ENCODE results near the gene HS6ST3. TPM values are rescaled to one million over a fixed set of nuclear protein-coding genes. Genes with fewer than 3 reads are reported as not detected.

HS6ST3 gene
- total and polyA plus RNA-seq, 12 donors: 2.1 to 27.1 (median 6.2) TPM

GRCh38 chr13:96179309-96179708 is 89.4 kb downstream of the HS6ST3 start:
- Histone ChIP-seq H3K27me3 (no peaks in the 10 kb centered on the region), H3K27ac (no peak overlapping the region), H3K9me3 (replicated peaks in 1 of 3) (no peaks in the 10 kb centered on the region), H3K36me3 (replicated peaks in 1 of 2) (no peaks in the 10 kb centered on the region), H3K4me3 (no peak overlapping the region), H3K4me1 (replicated peaks in 1 of 2) (peaks cover 7 to 20% of the 10 kb centered on the region in 2 donors)
- 86 to 88% (median 87%) methylated on average over 5 of the region's 5 CpGs for WGBS, 4 donors
- DNase-seq: no peak
- intact Hi-C loops (cut with DNase I): no loop called here
- no peak for TF ChIP-seq CTCF (IDR thresholded peaks at IDR 0.05)
- TF ChIP-seq POLR2A (IDR thresholded peaks at IDR 0.05): no peak

DNA sequence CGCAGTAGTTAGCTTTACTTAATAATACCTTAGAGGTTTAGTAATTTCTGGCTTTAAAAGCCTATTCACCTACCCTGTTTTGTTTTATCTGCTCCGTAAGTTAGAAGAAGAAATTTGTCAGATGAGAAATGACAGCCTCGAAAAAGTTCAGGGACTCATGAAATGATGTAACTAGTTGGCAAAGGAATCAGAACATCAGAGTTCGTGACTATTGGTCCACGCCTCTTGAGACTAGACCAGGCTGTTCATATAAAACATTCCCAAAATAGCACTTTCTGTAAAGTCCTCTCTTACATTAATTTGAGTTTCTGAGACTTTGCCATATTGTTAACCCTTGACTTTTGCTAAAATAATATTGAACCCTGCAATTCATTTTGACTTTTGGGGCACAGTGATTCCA is 92.0 kb downstream of the HS6ST3 start:
- intact Hi-C loops (cut with DNase I): no loop called here
- peak overlapping the region in 4 of 5 donors; percentile 61 to 80 (median 73) for H3K27ac ChIP-seq
- H3K4me1 ChIP-seq (replicated peaks in 1 of 2): peaks cover 7 to 20% of the 10 kb centered on the region in 2 donors
- H3K4me3 ChIP-seq: no peak overlapping the region
- no peaks in the 10 kb centered on the region for H3K9me3 ChIP-seq (replicated peaks in 1 of 3)
- WGBS, 4 donors: 28 to 33% (median 30%) methylated on average over 5 of the region's 5 CpGs
- H3K36me3 ChIP-seq (replicated peaks in 1 of 2): no peaks in the 10 kb centered on the region
- no peaks in the 10 kb centered on the region for H3K27me3 ChIP-seq
- DNase-seq: peak in 6 of 7 donors; percentile 27 to 60 (median 44)
- no peak for TF ChIP-seq CTCF (IDR thresholded peaks at IDR 0.05)
- peak in 1 of 2 donors; percentile 29 for TF ChIP-seq POLR2A (IDR thresholded peaks at IDR 0.05)

- H3K4me3 ChIP-seq: no peak overlapping the region
- intact Hi-C loops (cut with DNase I): no loop called here
- WGBS, 4 donors: 88 to 92% (median 91%) methylated on average over 6 of the region's 6 CpGs
These were observed 95.9 kb downstream of the HS6ST3 start for GRCh38 chr13:96185818-96186217.

GRCh38 chr13:96191367-96191766 is 101.5 kb downstream of the HS6ST3 start:
- 66 to 78% (median 71%) methylated on average over 3 of the region's 3 CpGs for WGBS, 4 donors
- no peak overlapping the region for H3K27ac ChIP-seq
- intact Hi-C loops (cut with DNase I): no loop called here

More at GRCh38 chr13:96185818-96186217, 95.9 kb downstream of the HS6ST3 start:
- H3K4me1 ChIP-seq (replicated peaks in 1 of 2): peaks cover 7 to 20% of the 10 kb centered on the region in 2 donors
- H3K36me3 ChIP-seq (replicated peaks in 1 of 2): no peaks in the 10 kb centered on the region
- H3K27ac ChIP-seq: no peak overlapping the region
- H3K27me3 ChIP-seq: no peaks in the 10 kb centered on the region
- H3K9me3 ChIP-seq (replicated peaks in 1 of 3): no peaks in the 10 kb centered on the region
- no peak for TF ChIP-seq POLR2A (IDR thresholded peaks at IDR 0.05)
- TF ChIP-seq CTCF (IDR thresholded peaks at IDR 0.05): no peak
- no peak for DNase-seq

More at GRCh38 chr13:96191367-96191766, 101.5 kb downstream of the HS6ST3 start:
- Histone ChIP-seq H3K36me3 (replicated peaks in 1 of 2) (no peaks in the 10 kb centered on the region), H3K9me3 (replicated peaks in 1 of 3) (no peaks in the 10 kb centered on the region), H3K4me3 (no peak overlapping the region), H3K27me3 (no peaks in the 10 kb centered on the region), H3K4me1 (replicated peaks in 1 of 2) (peaks cover 0 to 1% of the 10 kb centered on the region in 2 donors)
- TF ChIP-seq CTCF (IDR thresholded peaks at IDR 0.05) (no peak), POLR2A (IDR thresholded peaks at IDR 0.05) (no peak)
- DNase-seq: no peak

Data from adrenal gland (tissue), 12 donors.